SK-MEL-5 (cell line): Measurements from ENCODE around the gene NCS1. TPM values are rescaled to one million over a fixed set of nuclear protein-coding genes. Genes with fewer than 3 reads are reported as not detected.
A peak's percentile ranks its signal among the peaks of the same experiment; 100 is the strongest.

Experiments
- DNase-seq: peaks from one replicate; pipeline ENCODE4 v3.0.0-alpha.2; 2016; ENCODE audit warnings: low read depth, low spot score
- in situ Hi-C: cut with HindIII; loops from 2 replicates; pipeline ENCODE4 v1.10.0; 2016; ENCODE audit warnings: low sequenced_read_pairs, high pct_unique_total_duplicates, low pct_unique_long_range_greater_than_20kb
- total RNA-seq: library from RNA; depleted of rRNA; stranded (reverse); fragments of >200 nt; shearing (Covaris generic); gene quantifications from 2 replicates; pipeline ENCODE4 v1.2.3, GENCODE V29; 2014

Gene NCS1
- total RNA-seq, 1 experiment from 2014 or later, result 90.7 TPM

DNA sequence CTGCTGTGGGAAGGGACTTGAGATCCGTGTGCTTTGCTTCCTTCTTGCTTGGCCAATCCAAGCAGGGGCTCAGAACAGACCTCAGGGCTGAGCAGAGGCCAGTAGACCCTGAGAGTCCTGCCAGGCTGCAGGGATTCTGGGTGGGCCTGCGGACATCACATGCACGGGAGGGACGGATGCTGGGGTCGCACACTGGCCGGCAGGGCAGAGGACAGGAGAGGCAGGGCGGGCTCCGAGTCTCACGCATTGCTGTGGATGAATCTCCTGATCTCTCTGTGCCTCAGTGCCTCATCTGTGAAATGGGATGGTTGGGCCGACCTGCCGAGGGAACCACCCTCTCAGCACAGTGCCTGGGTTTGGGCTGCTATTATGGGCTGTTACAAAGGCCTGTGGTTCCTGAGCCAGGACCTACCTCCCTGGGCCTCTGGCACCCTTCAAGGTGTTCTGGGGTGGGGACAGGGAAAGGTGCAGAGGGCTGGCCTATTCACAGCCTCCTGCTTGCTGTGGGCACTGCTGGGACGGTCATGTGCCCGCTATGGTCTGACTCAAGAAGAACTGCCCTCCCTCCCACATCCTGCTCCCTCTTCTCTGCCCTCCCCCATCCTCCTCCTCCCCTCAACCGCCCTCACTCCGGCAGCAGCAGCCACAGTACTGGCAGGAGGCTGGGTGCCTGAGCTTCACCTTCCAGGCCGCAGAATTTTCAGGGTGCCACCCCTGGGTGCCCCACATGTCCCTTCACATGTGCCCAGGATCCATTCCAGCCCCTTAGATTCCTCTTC is 43.3 kb downstream of the NCS1 start:
- peak; percentile 72 for DNase-seq
- in situ Hi-C loops, result no loop called here

DNA sequence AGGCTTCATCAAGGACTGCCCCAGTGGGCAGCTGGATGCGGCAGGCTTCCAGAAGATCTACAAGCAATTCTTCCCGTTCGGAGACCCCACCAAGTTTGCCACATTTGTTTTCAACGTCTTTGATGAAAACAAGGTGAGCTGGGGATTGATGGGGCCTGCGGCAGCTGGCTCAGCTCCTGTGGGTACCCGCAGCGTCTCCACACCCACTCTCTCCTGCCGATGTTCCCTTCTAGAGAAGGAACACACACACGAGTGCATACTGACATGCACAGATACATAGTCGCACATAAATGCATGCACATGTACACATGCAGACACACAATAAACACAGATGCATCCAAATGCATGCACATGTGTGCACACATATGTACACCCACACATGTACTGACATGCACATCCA is 45.6 kb downstream of the NCS1 start:
- in situ Hi-C loops, result no loop called here
- no peak for DNase-seq

DNA sequence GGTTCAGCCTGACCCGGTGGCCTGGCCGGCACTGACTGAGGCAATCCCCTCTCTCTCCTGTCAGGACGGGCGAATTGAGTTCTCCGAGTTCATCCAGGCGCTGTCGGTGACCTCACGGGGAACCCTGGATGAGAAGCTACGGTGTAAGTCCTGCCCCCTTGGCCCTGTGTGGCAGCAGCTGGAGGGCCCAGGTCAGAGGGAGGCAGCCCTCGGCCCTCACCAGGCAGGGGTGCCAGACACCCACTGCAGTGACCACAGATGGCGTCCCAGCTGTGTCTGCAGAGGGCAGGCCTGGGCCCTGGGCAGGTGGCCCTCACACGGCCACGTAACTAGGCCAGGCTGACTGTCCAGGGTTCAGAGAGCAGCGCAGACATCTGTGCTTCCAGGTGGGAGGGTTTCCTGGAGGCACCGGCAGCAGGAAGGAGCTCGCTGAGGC is 47.5 kb downstream of the NCS1 start:
- DNase-seq, result no peak
- in situ Hi-C loops, result no loop called here

DNA sequence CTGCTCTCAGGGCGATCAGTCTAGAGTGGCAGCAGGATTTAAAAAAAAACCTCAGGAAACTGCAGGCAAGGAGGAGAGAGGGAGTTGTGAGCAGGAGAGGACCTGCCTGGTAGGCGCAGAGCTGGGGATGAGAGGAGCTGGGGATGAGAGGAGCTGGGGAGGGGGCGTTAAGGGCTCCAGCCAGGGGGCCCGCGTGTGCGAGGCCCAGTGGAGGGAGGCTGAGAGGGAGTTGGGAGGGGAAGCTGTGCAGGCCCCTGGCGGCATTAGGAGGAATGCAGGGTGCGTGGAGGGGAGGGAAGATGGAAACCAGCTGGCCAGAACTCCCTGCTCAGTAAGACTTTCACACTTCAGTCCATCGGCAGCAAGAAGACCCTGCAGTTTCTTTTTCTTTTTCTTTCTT is 48.1 kb downstream of the NCS1 start:
- no peak for DNase-seq
- in situ Hi-C loops, result no loop called here

DNA sequence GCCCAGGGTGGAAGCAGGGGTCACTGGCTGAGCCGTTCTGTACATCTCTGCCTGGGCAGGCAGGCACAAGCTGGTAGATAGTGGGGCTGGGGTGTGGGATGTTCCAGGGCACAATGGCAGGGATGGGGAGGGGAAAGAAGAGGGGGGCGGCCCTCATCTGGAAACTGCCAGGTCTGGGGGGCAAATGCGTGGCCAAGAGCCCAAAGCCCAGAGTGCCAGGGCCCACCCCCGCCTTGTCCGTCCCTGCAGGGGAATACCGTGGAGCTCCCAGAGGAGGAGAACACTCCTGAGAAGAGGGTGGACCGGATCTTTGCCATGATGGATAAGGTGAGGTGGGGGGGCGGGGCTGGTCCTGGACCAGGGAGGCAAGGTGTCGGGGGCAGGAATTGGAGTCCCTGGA is 50.6 kb downstream of the NCS1 start:
- in situ Hi-C loops, result no loop called here
- DNase-seq, result no peak

DNA sequence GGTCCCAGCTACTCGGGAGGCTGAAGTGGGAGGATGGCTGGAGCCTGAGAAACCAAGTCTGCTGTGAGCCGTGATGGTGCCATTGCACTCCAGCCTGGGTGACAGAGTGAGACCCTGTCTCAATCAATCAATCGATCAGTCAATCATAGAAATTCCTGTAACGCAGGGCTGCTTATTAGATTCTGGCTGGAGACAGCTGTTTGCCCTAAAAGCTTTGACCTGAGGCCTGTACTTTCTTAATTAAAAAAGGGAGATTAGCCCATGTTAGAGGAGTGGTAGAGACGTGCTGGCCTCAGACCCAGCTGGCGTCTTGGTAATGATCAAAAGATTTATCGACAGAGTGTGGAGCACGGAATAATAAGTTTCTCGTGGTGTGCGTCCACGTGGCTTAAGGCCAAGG is 52.9 kb downstream of the NCS1 start:
- no peak for DNase-seq
- in situ Hi-C loops, result no loop called here

DNA sequence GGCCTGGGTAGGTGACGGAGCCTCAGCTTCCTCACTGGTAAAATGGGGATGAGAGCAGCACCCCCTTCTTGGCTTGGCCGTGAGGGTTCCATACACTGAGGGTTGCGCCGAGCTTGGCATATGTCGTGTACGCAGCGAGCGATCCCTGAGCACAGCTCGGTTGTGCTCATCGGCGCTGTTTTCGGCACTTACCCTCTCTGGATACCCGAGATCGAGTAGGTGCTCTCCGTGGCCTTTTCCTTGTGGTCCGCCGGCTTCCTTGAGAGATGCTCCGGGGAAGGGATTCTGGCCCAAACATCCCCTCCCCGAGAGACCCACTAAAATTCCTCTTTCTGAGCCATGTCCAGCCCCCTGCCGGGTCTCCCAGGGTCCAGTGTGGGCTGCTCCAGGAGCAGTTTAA is 53.4 kb downstream of the NCS1 start:
- in situ Hi-C loops, result no loop called here

DNA sequence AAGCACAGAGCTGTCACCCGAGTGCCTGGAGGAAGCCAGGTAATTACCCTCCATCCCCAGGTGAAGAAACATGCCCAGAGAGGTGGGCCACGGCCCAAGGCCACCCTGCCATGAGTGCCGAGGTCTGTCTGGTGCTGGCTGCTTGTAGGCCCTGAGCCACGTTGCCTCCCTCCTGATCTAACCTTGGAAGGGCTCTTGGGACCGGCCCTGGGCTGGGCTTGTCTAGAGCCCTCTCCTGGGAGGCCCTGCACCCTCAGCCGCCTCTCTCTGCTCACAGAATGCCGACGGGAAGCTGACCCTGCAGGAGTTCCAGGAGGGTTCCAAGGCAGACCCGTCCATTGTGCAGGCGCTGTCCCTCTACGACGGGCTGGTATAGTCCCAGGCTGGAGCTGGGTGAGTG is 53.9 kb downstream of the NCS1 start:
- DNase-seq, result no peak
- in situ Hi-C loops, result no loop called here

More for the DNA sequence above, 53.4 kb downstream of the NCS1 start:
- no peak for DNase-seq

DNA sequence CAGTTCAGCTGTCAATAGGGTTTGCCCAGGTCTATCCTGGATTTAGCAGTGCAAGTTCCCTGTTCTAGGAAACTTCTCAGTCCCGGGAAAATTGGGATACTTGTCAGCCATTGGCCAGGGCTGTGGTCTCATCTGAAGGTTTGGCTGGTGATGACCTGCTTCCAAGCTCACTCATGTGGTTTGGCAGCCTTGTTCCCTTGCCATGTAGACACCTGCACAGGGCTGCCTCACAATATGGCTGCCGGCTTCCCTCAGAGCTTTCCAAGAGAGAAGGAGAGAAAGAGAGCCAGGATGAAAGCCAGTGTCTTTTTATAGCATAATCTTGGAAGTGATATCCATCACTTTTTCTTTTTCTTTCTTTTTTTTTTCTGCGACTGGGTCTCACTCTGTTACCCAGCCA is 55.6 kb downstream of the NCS1 start:
- in situ Hi-C loops, result no loop called here
- DNase-seq, result no peak

DNA sequence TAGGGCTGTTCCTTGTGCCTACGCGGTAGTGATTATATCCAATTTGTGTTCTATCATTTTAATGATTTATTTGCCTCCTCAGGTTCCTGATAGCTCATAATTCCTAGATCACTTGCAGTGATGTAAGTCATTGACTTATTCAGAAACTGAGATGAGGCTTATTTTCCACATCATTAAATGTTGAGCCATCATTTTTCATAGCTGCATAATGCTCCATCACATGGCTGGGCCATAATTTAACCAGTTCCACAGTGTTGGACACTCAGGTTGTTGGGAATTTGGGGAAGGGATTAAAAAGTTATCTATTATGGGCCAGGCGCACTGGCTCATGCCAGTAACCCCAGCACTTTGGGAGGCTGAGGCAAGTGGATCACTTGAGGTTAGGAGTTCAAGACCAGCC is 57.6 kb downstream of the NCS1 start:
- DNase-seq, result no peak
- in situ Hi-C loops, result no loop called here

DNA sequence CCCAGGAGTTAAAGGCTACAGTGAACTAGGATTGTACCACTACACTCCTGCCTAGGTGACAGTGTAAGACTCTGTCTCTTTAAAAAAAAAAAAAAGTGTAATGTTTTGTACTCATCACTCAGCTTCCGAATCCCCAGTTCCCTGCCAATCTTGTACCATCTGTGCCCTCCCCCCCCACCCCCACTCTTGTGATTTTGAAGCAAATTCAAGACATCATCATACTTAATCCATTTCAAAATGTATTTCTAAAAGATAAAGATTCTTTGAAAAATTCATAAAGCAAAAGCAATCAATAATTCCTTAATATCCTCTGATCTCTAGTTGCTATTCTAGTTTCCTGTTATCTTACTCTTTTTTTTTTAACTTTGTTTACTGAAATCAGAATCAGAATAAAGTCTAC is 58.4 kb downstream of the NCS1 start:
- no peak for DNase-seq
- in situ Hi-C loops, result no loop called here

DNA sequence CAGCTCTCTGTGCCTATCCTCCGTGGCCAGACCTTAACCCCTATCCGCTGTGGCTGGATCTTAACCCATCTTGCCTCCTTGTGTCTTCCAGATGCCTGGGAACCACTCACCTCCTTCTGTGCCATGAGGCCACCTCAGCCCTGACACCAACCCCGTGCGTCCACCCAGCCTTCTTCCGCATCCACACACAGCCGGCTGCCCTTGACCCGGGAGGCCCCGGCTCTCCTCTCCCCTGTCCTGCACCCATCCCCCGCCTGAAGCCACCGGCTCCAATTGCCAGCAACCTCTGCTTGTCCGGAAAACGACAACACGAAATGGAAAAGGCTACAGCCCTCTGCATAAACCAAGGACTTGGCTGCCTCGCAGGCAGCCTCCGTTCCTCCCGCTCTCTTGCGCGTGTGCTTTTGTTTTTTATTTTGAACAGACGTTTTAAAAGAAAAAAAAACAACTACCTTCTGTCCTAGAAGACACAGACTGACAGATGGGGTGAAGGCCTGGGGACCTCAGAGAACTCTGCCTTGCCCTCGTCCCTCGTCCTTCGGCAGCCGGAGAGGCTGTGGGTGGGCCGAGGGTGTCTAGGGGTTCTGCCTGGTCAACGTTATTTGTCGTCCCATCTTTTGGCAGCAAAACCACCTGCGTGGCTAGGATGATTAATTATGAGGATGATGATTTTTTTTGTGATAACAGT is 60.8 kb downstream of the NCS1 start:
- in situ Hi-C loops, result no loop called here
- no peak for DNase-seq

DNA sequence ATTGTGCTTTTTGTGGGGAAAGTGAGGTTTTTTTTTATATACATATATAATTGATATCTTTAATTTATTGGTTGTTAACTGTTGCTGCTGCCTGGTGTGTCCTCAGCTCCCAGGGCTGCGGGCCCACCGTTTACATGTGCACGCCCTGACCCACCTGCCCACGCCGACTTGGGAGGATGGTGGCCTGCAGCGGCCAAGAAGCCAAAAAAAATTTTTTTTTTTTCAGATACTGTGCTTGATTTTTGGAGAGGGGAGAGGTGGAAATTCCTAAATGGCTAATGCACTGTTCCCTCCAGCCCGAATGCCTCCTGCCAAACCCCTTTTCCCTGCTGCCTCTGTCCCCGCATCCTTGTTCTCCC is 61.4 kb downstream of the NCS1 start:
- in situ Hi-C loops, result no loop called here
- no peak for DNase-seq

DNA sequence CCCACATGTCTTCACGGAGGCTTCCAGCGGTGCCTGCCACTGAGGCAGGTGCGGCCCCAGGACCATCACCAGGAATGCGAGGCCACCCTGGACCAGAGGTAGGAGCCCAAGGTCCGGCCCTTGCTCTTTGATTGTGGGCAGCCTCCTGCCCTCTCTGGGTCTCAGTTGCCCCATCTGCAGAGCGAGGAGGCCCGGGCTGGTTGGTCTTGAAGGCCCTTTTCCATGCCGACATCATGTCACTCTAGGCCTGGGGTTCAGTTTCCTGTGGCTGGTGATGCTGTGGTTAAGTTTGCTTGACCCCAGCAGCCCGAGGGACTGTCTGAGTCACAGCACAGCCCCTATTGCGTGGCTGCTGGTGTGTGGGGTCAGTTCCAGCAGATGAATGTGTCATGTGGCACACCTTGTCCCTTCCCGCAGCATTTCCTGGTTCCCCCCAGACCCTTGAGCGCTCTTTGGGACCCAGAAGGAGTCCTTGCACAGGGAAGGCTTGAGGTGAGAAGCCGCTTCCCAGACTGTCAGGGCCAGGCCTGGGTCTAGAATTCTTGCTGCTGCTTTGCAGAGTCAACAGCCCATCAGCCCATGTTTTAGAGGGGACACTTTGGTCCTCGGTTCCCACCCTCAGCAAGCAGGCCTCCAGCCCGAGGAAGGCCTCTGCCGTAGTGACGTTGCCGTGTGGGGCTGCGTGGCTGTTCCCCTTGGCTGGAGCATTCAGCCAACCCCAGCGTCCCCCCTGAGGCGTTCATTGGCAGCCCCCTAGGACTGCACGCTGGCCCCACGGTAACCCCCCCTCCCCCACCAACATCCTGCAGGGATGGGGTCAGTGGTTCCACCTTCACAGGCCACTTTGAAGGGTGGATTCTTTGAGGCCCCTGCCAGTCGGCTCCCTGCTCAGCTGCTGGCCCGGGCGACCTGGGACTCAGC is 62.4 kb downstream of the NCS1 start:
- no peak for DNase-seq
- in situ Hi-C loops, result no loop called here

DNA sequence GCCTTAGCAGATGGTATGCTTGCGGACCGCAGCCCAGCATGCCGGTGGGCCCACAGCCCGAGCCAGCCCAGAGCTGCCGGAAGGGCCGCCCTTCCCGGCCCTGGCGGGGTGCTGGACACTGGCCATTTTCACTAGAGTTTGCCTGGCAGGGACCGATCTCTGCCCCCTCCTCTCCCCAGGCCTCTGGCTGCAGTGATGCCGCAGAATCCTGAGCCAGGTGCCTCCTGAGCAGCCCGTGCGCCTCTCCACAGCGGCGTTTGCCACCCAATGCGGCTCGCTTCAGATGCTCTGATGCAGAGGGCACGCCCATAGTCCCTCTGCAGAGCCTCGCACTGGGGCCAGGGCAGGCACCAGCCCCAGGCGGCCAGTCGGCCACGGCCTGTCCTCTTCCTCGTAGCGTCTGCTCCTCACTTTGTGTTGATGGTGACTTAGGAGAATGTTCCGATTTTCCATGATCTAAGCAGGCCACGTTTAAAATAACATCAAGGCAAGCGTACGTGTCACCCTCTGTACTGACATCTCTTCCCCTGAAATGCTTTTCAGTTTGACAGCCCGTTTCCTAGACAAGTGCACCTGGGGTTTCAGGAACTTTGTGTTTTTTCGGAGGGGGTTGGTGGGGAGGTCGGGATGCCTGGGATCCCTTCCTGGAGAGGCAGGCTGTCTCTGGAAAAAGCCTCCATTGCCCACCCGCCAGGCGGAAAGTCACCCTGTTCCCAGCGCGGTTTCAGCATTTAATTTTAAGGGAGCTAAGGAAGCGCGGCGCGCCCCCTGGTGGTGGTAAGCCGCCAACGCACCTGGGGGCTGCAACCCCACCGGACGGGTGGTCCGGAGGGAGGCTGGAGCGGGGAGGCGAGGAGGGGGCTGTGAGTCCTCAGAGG is 63.6 kb downstream of the NCS1 start:
- in situ Hi-C loops, result no loop called here
- peak; percentile 63 for DNase-seq

DNA sequence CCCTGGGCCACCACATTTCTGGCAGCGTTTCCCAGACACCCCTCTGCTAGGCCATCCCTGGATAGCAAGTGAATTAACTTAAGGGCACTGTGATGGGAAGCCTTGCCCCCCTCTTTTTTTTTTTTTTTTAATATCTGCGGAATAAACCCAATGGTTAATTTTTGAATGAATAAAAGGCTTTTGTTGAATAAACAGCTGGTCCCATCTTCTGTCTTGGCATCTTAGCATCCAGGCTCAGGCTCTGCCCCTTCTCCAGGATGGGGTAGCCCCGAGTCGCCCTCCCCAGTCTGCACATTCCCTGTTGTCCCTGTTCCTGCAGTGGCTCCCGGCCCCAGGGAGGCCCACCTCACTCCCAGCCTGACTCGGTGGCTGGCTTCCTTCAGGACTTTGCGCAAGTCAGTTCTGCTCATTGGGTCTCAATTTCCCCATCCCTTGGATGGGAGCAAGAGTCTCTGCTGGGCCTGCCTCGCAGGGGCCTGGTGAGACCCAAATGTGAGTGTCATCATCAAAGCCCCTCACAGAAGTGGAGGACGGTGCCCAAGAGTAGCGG is 64.3 kb downstream of the NCS1 start:
- in situ Hi-C loops, result no loop called here
- no peak for DNase-seq

DNA sequence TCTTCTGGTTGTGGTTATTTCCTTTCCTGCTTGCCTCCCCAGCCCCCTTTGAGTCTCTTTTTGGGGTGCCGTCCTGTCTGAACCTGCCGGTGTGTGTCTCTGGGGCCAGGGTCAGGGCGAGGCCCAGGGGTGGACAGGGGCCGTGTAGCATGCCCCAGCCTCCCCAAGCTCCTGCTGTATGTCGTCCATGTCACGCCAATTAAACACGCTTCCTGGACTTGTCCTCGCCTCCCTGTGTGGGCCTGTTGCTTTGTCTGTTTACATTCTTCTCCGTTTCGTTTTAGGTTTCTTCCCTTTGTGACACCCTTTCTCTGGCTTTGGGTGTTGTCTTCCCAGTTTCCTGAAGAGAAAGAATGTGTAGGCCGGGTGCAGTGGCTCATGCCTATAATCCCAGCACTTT is 64.9 kb downstream of the NCS1 start:
- in situ Hi-C loops, result no loop called here
- DNase-seq, result no peak
